Calu3 (cell line): ENCODE data around the gene NR0B2. TPM values are rescaled to one million over a fixed set of nuclear protein-coding genes. Genes with fewer than 3 reads are reported as not detected.
"Not testable (repeated sequence)": the region's sequence is repeated elsewhere in the genome, so short reads cannot be mapped to it uniquely, and the experiment has no call there.

ENCODE experiments used
- BruUV-seq: library from RNA; stranded (reverse); fragments of 400-500 nt; replicated peaks from 2 replicates; lab custom pipeline; 2021; lab: Mats Ljungman, UMichigan
- CTCF ChIA-PET: fragments of 300-600 bp; sonication (Branson Sonifier 250); formaldehyde crosslinking; loops from one replicate; lab custom pipeline; 2022; ENCODE audit warnings: antibody characterized with exemption; lab: Charles Lee
- DNase-seq: peaks from one replicate; pipeline ENCODE4 v3.0.0; 2022
- H3K27ac Mint-ChIP-seq: one replicate; pipeline ENCODE4 v1.8.0; 2022; ENCODE audit warnings: mixed read lengths; ENCODE audit not compliant: unreplicated experiment
- H3K27me3 Mint-ChIP-seq: one replicate; pipeline ENCODE4 v1.8.0; 2022; ENCODE audit warnings: mixed read lengths; ENCODE audit not compliant: unreplicated experiment
- H3K36me3 Mint-ChIP-seq: one replicate; pipeline ENCODE4 v1.8.0; 2022; ENCODE audit warnings: mild to moderate bottlenecking, moderate library complexity, mixed read lengths; ENCODE audit not compliant: insufficient read depth, unreplicated experiment
- H3K4me1 Mint-ChIP-seq: one replicate; pipeline ENCODE4 v1.8.0; 2022; ENCODE audit warnings: mild to moderate bottlenecking, low read depth, mixed read lengths; ENCODE audit not compliant: unreplicated experiment
- H3K4me3 Mint-ChIP-seq: one replicate; pipeline ENCODE4 v1.8.0; 2022; ENCODE audit warnings: mild to moderate bottlenecking, low read depth, moderate library complexity, mixed read lengths; ENCODE audit not compliant: unreplicated experiment
- H3K9me3 Mint-ChIP-seq: one replicate; pipeline ENCODE4 v1.8.0; 2022; ENCODE audit warnings: low read depth, mixed read lengths; ENCODE audit not compliant: unreplicated experiment
- intact Hi-C: fragments of 100-400 bp; cut with micrococcal nuclease; formaldehyde crosslinking; loops from one replicate; pipeline ENCODE4 v1.10.0; 2022; ENCODE audit not compliant: unreplicated experiment
- total RNA-seq: library from RNA; stranded (reverse); gene quantifications from 2 replicates; pipeline ENCODE4 v1.2.3, GENCODE V29; 2022
- TF ChIP-seq, protein P1 (sequence below): fragments of 200-600 bp; IDR thresholded peaks from one replicate; pipeline ENCODE4 v1.8.0; 2022; ENCODE audit warnings: antibody characterized with exemption; ENCODE audit not compliant: unreplicated experiment

The NR0B2 gene
- total RNA-seq, 1 experiment from 2014 or later: not detected

DNA sequence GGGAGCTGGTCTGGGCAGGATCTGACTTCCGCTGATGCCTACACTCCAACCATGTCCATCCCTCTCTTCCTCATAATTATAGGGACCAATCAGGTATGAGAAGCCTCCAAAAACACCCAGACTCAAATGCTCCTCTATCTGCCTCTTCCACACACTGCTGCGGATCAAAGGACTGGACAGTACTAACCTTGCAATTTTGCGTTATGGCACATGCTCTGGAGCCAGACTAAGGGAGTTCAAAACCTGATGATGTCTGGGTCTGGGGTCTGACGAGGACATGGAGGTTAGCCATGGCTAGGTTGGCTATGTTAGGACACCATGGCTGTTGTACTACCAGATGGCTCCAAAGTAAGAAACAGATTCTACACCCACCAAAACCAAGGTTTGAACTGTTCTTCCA, 34.0 kb downstream of the NR0B2 start:
- BruUV-seq: no TSS peak
- CTCF ChIA-PET: no interaction called here
- Mint-ChIP-seq H3K36me3 (peaks cover 36% of the 10 kb centered on the region), H3K4me3 (no peak overlapping the region), H3K27ac (no peak overlapping the region), H3K9me3 (no peaks in the 10 kb centered on the region), H3K4me1 (peaks cover 10% of the 10 kb centered on the region), H3K27me3 (no peaks in the 10 kb centered on the region)
- DNase-seq: no peak
- intact Hi-C loops: loop anchor here (2.0 kb wide), 1 partner anchor 69 kb away; no protein-coding TSS in a partner anchor
- TF ChIP-seq, protein P1, sequence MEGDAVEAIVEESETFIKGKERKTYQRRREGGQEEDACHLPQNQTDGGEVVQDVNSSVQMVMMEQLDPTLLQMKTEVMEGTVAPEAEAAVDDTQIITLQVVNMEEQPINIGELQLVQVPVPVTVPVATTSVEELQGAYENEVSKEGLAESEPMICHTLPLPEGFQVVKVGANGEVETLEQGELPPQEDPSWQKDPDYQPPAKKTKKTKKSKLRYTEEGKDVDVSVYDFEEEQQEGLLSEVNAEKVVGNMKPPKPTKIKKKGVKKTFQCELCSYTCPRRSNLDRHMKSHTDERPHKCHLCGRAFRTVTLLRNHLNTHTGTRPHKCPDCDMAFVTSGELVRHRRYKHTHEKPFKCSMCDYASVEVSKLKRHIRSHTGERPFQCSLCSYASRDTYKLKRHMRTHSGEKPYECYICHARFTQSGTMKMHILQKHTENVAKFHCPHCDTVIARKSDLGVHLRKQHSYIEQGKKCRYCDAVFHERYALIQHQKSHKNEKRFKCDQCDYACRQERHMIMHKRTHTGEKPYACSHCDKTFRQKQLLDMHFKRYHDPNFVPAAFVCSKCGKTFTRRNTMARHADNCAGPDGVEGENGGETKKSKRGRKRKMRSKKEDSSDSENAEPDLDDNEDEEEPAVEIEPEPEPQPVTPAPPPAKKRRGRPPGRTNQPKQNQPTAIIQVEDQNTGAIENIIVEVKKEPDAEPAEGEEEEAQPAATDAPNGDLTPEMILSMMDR: no peak

DNA sequence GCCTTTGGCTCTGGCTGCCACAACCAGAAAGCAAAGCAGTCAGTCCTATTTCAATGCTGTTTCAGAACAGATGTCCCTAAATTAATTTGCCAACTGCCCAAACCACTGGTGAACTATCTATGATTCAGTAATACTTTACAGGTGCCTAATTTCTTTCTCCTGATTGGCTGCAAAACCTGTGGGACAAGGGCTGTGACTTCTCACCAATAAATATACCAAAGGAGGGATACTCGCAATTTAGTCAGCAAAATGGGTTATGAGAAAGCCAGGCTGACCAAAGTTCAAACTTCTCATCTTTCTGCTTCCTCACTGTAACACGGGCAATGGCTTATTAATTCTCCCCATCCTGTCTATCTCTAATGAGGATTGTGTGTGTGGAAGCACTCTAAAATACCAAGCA, 36.4 kb downstream of the NR0B2 start:
- no TSS peak for BruUV-seq
- TF ChIP-seq, protein P1: no peak
- DNase-seq: no peak
- Mint-ChIP-seq H3K4me3 (no peak overlapping the region), H3K27me3 (no peaks in the 10 kb centered on the region), H3K4me1 (no peaks in the 10 kb centered on the region), H3K9me3 (no peaks in the 10 kb centered on the region), H3K36me3 (peaks cover 13% of the 10 kb centered on the region), H3K27ac (no peak overlapping the region)
- CTCF ChIA-PET: no interaction called here
- intact Hi-C loops: no loop called here

DNA sequence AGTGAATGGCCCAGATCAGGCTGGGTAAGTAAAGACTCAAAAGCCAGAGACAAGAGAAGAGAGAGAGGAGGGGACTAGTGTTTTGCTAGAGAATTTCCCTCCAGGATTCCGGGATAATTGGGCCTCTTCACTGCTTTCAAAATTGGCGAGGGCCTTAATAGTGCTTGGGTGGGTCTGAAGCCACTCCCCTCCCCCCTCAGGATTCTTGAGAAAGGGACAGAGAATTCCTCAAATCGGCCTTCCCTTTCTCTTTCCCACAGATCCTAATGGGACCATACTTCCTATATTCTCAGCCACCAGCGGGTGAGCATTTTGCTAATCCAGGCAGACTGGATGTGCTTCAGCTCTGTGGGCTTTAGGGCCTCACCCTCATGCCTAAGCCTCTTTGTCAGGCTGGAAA, 38.9 kb downstream of the NR0B2 start:
- H3K27ac Mint-ChIP-seq: no peak overlapping the region
- CTCF ChIA-PET: no interaction called here

DNA sequence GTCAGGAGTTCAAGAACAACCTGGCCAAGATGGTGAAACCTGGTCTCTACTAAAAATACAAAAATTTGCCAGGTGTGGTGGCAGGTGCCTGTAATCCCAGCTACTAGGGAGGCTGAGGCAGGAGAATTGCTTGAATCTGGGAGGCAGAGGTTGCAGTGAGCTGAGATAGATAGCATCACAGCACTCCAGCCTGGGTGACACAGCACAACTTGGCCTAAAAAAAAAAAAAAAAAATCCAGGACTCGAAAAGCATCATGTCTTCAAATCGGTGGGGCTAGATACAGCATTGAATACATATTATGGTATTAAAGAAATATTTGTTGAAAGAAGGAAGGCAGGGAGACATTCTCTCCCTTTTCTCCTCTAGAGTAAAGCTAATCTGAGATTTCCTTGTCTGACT, 40.7 kb downstream of the NR0B2 start:
- H3K27ac Mint-ChIP-seq, H3K4me3 Mint-ChIP-seq, H3K27me3 Mint-ChIP-seq, CTCF ChIA-PET, H3K9me3 Mint-ChIP-seq, BruUV-seq, intact Hi-C loops, DNase-seq, H3K36me3 Mint-ChIP-seq, H3K4me1 Mint-ChIP-seq: not testable (repeated sequence)

More for the DNA sequence above, 38.9 kb downstream of the NR0B2 start:
- Mint-ChIP-seq H3K4me1 (no peaks in the 10 kb centered on the region), H3K36me3 (peaks cover 6% of the 10 kb centered on the region), H3K4me3 (no peak overlapping the region), H3K9me3 (no peaks in the 10 kb centered on the region), H3K27me3 (no peaks in the 10 kb centered on the region)
- intact Hi-C loops: no loop called here
- TF ChIP-seq, protein P1: no peak
- no peak for DNase-seq
- no TSS peak for BruUV-seq
